ENCODE results near the gene CELSR1.

GRCh38 chr22:46417769-46418168 is 119.7 kb downstream of the CELSR1 start:
- TF ChIP-seq CTCF (IDR thresholded peaks at IDR 0.05), result no peak
- no peak for TF ChIP-seq ZFX (IDR thresholded peaks at IDR 0.05; ENCODE audit: borderline replicate concordance)

All from 22Rv1 (cell line).